ENCODE data around the gene LY9. TPM values are rescaled to one million over a fixed set of nuclear protein-coding genes. Genes with fewer than 3 reads are reported as not detected.

The LY9 gene
- total and polyA plus RNA-seq, 10 donors, result 30.7 to 151 (median 37.8) TPM

DNA sequence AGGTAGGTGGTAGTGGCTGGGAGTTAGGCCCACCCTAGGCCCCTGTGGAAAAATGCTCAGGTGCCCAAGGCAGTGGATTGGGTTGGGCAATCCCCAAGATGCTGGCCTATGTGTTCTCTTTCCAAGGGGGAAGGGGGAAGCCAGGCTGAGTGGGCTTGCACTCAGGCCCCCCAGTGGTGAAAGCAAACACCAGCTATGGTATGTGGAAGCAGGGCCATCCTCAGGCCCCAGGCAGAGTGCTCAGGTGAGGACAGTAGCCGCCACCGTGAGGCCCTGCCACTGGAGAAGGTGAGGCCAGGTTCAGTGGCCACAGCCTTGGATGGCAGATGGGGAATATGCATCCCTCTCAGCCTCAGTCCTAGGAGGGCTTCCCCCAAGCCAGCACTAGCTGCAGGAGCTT is 11.8 kb downstream of the LY9 start:
- Histone ChIP-seq H3K9me3 (peaks cover 0 to 38% (median 20%) of the 10 kb centered on the region in 8 donors), H3K36me3 (peaks cover 0 to 70% (median 0%) of the 10 kb centered on the region in 6 donors), H3K4me3 (no peak overlapping the region), H3K27me3 (replicated peaks in 1 of 7) (no peaks in the 10 kb centered on the region), H3K4me1 (peaks cover 0 to 30% (median 8%) of the 10 kb centered on the region in 6 donors), H3K27ac (peak overlapping the region in 1 of 8 donors; percentile 58)
- intact Hi-C loops (cut with DNase I; ENCODE audit: low total_unique reads), result no loop called here
- no peak for TF ChIP-seq POLR2A (IDR thresholded peaks at IDR 0.05)
- 92 to 100% (median 96%) methylated on average over 2 of the region's 2 CpGs; no CpG with 5 or more reads in 1 of the 5 donors for WGBS, 5 donors
- no peak for DNase-seq

- H3K27ac ChIP-seq, result peak overlapping the region in 1 of 8 donors; percentile 58
- 82 to 97% (median 93%) methylated on average over 3 of the region's 3 CpGs for WGBS, 5 donors
- H3K36me3 ChIP-seq, result peaks cover 0 to 70% (median 0%) of the 10 kb centered on the region in 6 donors
- TF ChIP-seq CTCF (IDR thresholded peaks at IDR 0.05 in 8 of 11, conservative IDR thresholded peaks at IDR 0.05 in 3 of 11), result no peak
- no peak for TF ChIP-seq POLR2AphosphoS5 (IDR thresholded peaks at IDR 0.05)
- TF ChIP-seq POLR2A (IDR thresholded peaks at IDR 0.05), result no peak
- H3K4me3 ChIP-seq, result no peak overlapping the region
- H3K9me3 ChIP-seq, result peaks cover 0 to 38% (median 20%) of the 10 kb centered on the region in 8 donors
- no peak for DNase-seq
- intact Hi-C loops (cut with DNase I; ENCODE audit: low total_unique reads), result no loop called here
- peaks cover 0 to 26% (median 8%) of the 10 kb centered on the region in 6 donors for H3K4me1 ChIP-seq
- H3K27me3 ChIP-seq (replicated peaks in 1 of 7), result no peaks in the 10 kb centered on the region
Measured at GRCh38 chr1:160808289-160808688, 12.3 kb downstream of the LY9 start.

- H3K4me3 ChIP-seq, result no peak overlapping the region
- peaks cover 0 to 26% (median 18%) of the 10 kb centered on the region in 8 donors for H3K9me3 ChIP-seq
- WGBS, 5 donors, result 70 to 85% (median 81%) methylated on average over 1 of the region's 1 CpG
- peaks cover 0 to 15% (median 5%) of the 10 kb centered on the region in 6 donors for H3K4me1 ChIP-seq
- DNase-seq, result no peak
- intact Hi-C loops (cut with DNase I; ENCODE audit: low total_unique reads), result no loop called here
- no peaks in the 10 kb centered on the region for H3K27me3 ChIP-seq (replicated peaks in 1 of 7)
- TF ChIP-seq POLR2AphosphoS5 (IDR thresholded peaks at IDR 0.05) (no peak), CTCF (IDR thresholded peaks at IDR 0.05 in 8 of 11, conservative IDR thresholded peaks at IDR 0.05 in 3 of 11) (no peak), POLR2A (IDR thresholded peaks at IDR 0.05) (no peak)
- H3K36me3 ChIP-seq, result peaks cover 0 to 87% (median 14%) of the 10 kb centered on the region in 6 donors
- H3K27ac ChIP-seq, result no peak overlapping the region
Measured at GRCh38 chr1:160810486-160810885, 14.5 kb downstream of the LY9 start.

DNA sequence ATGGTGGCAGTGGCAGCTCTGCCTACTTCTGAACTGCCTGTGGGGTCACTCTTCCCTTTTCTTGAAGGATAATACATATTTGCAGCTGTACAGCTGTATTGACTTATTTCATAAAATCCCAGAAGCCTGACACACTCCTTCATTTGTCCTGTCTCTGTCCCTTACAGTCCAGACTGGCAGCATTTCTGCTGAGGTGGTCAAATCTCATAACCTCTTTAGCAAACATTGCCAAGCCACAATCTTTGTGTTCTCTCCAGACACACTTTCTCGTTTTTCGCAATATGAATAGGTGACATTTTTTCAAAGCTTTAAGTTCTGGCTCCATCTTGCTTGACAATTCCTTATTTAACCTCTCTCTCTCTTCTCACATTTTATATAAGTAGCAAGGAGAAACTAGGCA is 15.2 kb downstream of the LY9 start:
- intact Hi-C loops (cut with DNase I; ENCODE audit: low total_unique reads), result no loop called here
- H3K27me3 ChIP-seq (replicated peaks in 1 of 7), result no peaks in the 10 kb centered on the region
- whole genome bisulfite sequencing, 5 donors, result 78 to 89% (median 84%) methylated on average over 2 of the region's 2 CpGs
- peaks cover 0 to 15% (median 4%) of the 10 kb centered on the region in 6 donors for H3K4me1 ChIP-seq
- H3K27ac ChIP-seq, result no peak overlapping the region
- H3K36me3 ChIP-seq, result peaks cover 0 to 91% (median 20%) of the 10 kb centered on the region in 6 donors
- H3K9me3 ChIP-seq, result peaks cover 0 to 22% (median 15%) of the 10 kb centered on the region in 8 donors
- DNase-seq, result no peak
- no peak for TF ChIP-seq POLR2AphosphoS5 (IDR thresholded peaks at IDR 0.05)
- no peak for TF ChIP-seq CTCF (IDR thresholded peaks at IDR 0.05 in 8 of 11, conservative IDR thresholded peaks at IDR 0.05 in 3 of 11)
- no peak for TF ChIP-seq POLR2A (IDR thresholded peaks at IDR 0.05)
- no peak overlapping the region for H3K4me3 ChIP-seq

Measured in spleen (tissue), 11 donors.